Activated CD8-positive, alpha-beta memory T cell treated with anti-CD3 and anti-CD28 coated beads for 48 hours (primary cell): ENCODE data around the gene VASH2.
"Not testable (repeated sequence)": the region's sequence is repeated elsewhere in the genome, so short reads cannot be mapped to it uniquely, and the experiment has no call there.

ENCODE experiments used
- DNase-seq, 3 experiments: peaks; one replicate each; pipeline ENCODE4 v3.0.0-alpha.2; 2020; ENCODE audit warnings: low read depth in 2 of 3, low spot score in 2 of 3

Gene VASH2

GRCh38 chr1:212950243-212951125 lies at the start of gene VASH2:
Gene VASH2 (plus strand): TSS chr1:212950541. CDS start chr1:212951543, 1,002 bp downstream.
- DNase-seq: peak; percentile 22 to 38 (median 24)

- DNase-seq: no peak
These were observed 49.1 kb upstream of the VASH2 start for GRCh38 chr1:212901290-212901689.

GRCh38 chr1:212902054-212902453 lies 48.3 kb upstream of the VASH2 start:
- DNase-seq: no peak

GRCh38 chr1:212903664-212904063 lies 46.7 kb upstream of the VASH2 start:
- DNase-seq: no peak

- DNase-seq: not testable (repeated sequence)
These were observed 42.3 kb upstream of the VASH2 start for GRCh38 chr1:212908071-212908470.

- no peak for DNase-seq
These were observed 41.4 kb upstream of the VASH2 start for GRCh38 chr1:212908971-212909370.

GRCh38 chr1:212909652-212910063 lies 40.7 kb upstream of the VASH2 start:
- DNase-seq: no peak

- DNase-seq: not testable (repeated sequence)
These were observed 40.1 kb upstream of the VASH2 start for GRCh38 chr1:212910213-212910612.

- DNase-seq: not testable (repeated sequence)
These were observed 36.7 kb upstream of the VASH2 start for GRCh38 chr1:212913638-212914037.

GRCh38 chr1:212914110-212914509 lies 36.2 kb upstream of the VASH2 start:
- not testable (repeated sequence) for DNase-seq

GRCh38 chr1:212914789-212915188 lies 35.6 kb upstream of the VASH2 start:
- DNase-seq: no peak

- no peak for DNase-seq
These were observed 34.9 kb upstream of the VASH2 start for GRCh38 chr1:212915245-212916091.

GRCh38 chr1:212916481-212917133 lies 33.7 kb upstream of the VASH2 start:
- DNase-seq: no peak

GRCh38 chr1:212917134-212917485 lies 33.2 kb upstream of the VASH2 start:
- no peak for DNase-seq

- DNase-seq: no peak
These were observed 32.5 kb upstream of the VASH2 start for GRCh38 chr1:212917858-212918257.

- no peak for DNase-seq
These were observed 31.5 kb upstream of the VASH2 start for GRCh38 chr1:212918824-212919223.

GRCh38 chr1:212920246-212920645 lies 30.1 kb upstream of the VASH2 start:
- DNase-seq: no peak

GRCh38 chr1:212920896-212921295 lies 29.4 kb upstream of the VASH2 start:
- no peak for DNase-seq

- no peak for DNase-seq
These were observed 28.3 kb upstream of the VASH2 start for GRCh38 chr1:212922016-212922415.

GRCh38 chr1:212926372-212926771 lies 24.0 kb upstream of the VASH2 start:
- DNase-seq: no peak
